ENCODE results near the gene MRPL23. TPM values are rescaled to one million over a fixed set of nuclear protein-coding genes. Genes with fewer than 3 reads are reported as not detected.

The MRPL23 gene
- total RNA-seq, 3 donors from 2014 or later (not counting 1 experiment from before 2014, with no cell fraction given) = 31.2 to 35.4 (median 32.8) TPM

GRCh38 chr11:1934335-1935155 lies 12.6 kb upstream of the MRPL23 start:
- Histone ChIP-seq H3K9me3 (ENCODE audit: control insufficient read depth, insufficient read depth, low read length) (no peaks in the 10 kb centered on the region), H3K27ac (ENCODE audit: low read length) (no peak overlapping the region), H3K4me3 (ENCODE audit: low read length) (no peak overlapping the region), H3K27me3 (ENCODE audit: control insufficient read depth, insufficient read depth, low read length) (no peaks in the 10 kb centered on the region), H3K4me1 (ENCODE audit: control insufficient read depth, insufficient read depth, low read length) (peaks cover 13% of the 10 kb centered on the region), H3K36me3 (ENCODE audit: control insufficient read depth, insufficient read depth, low read length) (no peaks in the 10 kb centered on the region)
- H3K27me3 Mint-ChIP-seq (ENCODE audit: low read depth in 2 of 2) = peaks cover 0 to 20% of the 10 kb centered on the region in 2 donors
- H3K4me1 Mint-ChIP-seq = peaks cover 9 to 25% of the 10 kb centered on the region in 2 donors
- DNase-seq (peak in 1 of 2 donors; percentile 11), ATAC-seq (no peak)
- H3K9me3 Mint-ChIP-seq = no peaks in the 10 kb centered on the region
- no peak overlapping the region for H3K4me3 Mint-ChIP-seq
- intact Hi-C loops (cut with micrococcal nuclease) = loop anchor here (2.0 kb wide), 1 partner anchor 20 kb away; no protein-coding TSS in a partner anchor
- TF ChIP-seq CTCF (IDR thresholded peaks at IDR 0.05) = no peak
- no peak overlapping the region for H3K27ac Mint-ChIP-seq
- 73% methylated on average over 24 of the region's 24 CpGs for WGBS (ENCODE audit: insufficient coverage)
- H3K36me3 Mint-ChIP-seq = no peaks in the 10 kb centered on the region

- Mint-ChIP-seq H3K4me3 (no peak overlapping the region), H3K9me3 (no peaks in the 10 kb centered on the region), H3K36me3 (no peaks in the 10 kb centered on the region), H3K27ac (no peak overlapping the region), H3K27me3 (ENCODE audit: low read depth in 2 of 2) (peaks cover 0 to 19% of the 10 kb centered on the region in 2 donors), H3K4me1 (peaks cover 7 to 26% of the 10 kb centered on the region in 2 donors)
- no peaks in the 10 kb centered on the region for H3K9me3 ChIP-seq (ENCODE audit: control insufficient read depth, insufficient read depth, low read length)
- H3K4me3 ChIP-seq (ENCODE audit: low read length) = no peak overlapping the region
- DNase-seq = peak in 1 of 2 donors; percentile 12
- TF ChIP-seq CTCF (IDR thresholded peaks at IDR 0.05) = no peak
- H3K4me1 ChIP-seq (ENCODE audit: control insufficient read depth, insufficient read depth, low read length) = peaks cover 9% of the 10 kb centered on the region
- H3K36me3 ChIP-seq (ENCODE audit: control insufficient read depth, insufficient read depth, low read length) = no peaks in the 10 kb centered on the region
- H3K27me3 ChIP-seq (ENCODE audit: control insufficient read depth, insufficient read depth, low read length) = no peaks in the 10 kb centered on the region
- 89% methylated on average over 33 of the region's 33 CpGs for WGBS (ENCODE audit: insufficient coverage)
- H3K27ac ChIP-seq (ENCODE audit: low read length) = no peak overlapping the region
- ATAC-seq = no peak
- intact Hi-C loops (cut with micrococcal nuclease) = loop anchor here (2.0 kb wide), 1 partner anchor 21 kb away; no protein-coding TSS in a partner anchor
Observed at GRCh38 chr11:1935156-1936071, 11.7 kb upstream of the MRPL23 start.

DNA sequence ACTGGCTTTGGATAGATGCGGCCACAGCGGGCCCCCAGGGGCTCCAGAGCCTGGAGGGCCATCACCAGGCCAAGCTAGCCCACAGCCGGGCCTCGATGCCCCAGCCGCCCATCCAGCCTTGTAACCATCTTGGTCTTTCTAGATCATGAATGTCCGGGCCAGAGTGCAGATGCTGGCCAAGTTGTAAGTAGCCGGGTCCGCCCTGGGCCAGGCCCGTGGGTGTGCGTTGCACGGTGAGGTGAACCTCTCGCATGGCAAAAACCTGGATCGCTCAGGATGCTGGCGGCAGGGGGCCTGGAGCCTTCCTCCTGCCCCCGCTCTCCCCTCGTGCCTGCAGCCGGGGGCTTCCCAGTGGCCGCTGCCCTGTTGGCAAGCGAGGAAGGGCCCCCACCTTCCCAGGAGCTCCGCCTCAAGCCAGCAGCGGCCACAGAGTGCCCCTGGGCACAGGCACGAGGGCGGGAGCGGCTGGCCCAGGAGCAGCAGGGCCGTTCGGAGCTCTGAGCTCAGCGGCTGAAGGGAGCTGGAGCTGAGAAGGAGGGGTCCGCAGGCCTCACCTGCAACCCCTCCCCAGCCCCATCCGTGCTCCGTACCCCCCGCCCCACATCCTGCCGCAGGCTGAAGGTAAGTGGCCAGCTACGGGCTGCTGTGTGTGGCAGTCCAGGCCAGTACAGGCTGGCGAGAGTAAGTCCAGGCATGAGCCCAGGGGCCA lies 10.9 kb upstream of the MRPL23 start:
- DNase-seq (peak in 1 of 2 donors; percentile 13), ATAC-seq (no peak)
- Histone ChIP-seq H3K27ac (ENCODE audit: low read length) (no peak overlapping the region), H3K9me3 (ENCODE audit: control insufficient read depth, insufficient read depth, low read length) (no peaks in the 10 kb centered on the region), H3K4me3 (ENCODE audit: low read length) (no peak overlapping the region), H3K4me1 (ENCODE audit: control insufficient read depth, insufficient read depth, low read length) (peaks cover 9% of the 10 kb centered on the region), H3K36me3 (ENCODE audit: control insufficient read depth, insufficient read depth, low read length) (no peaks in the 10 kb centered on the region), H3K27me3 (ENCODE audit: control insufficient read depth, insufficient read depth, low read length) (no peaks in the 10 kb centered on the region)
- Mint-ChIP-seq H3K9me3 (no peaks in the 10 kb centered on the region), H3K4me1 (peaks cover 4 to 24% of the 10 kb centered on the region in 2 donors), H3K4me3 (no peak overlapping the region), H3K27me3 (ENCODE audit: low read depth in 2 of 2) (peaks cover 0 to 18% of the 10 kb centered on the region in 2 donors), H3K27ac (no peak overlapping the region), H3K36me3 (no peaks in the 10 kb centered on the region)
- 92% methylated on average over 34 of the region's 34 CpGs for WGBS (ENCODE audit: insufficient coverage)
- no peak for TF ChIP-seq CTCF (IDR thresholded peaks at IDR 0.05)
- intact Hi-C loops (cut with micrococcal nuclease) = no loop called here

Data from natural killer cell (primary cell).